SW480 (cell line): ENCODE data around the gene USPL1.
"Not testable (repeated sequence)": the region's sequence is repeated elsewhere in the genome, so short reads cannot be mapped to it uniquely, and the experiment has no call there.

Source experiments
- DNase-seq: peaks from one replicate; pipeline ENCODE4 v3.0.0-alpha.2; 2016; ENCODE audit warnings: low spot score

Gene USPL1

DNA sequence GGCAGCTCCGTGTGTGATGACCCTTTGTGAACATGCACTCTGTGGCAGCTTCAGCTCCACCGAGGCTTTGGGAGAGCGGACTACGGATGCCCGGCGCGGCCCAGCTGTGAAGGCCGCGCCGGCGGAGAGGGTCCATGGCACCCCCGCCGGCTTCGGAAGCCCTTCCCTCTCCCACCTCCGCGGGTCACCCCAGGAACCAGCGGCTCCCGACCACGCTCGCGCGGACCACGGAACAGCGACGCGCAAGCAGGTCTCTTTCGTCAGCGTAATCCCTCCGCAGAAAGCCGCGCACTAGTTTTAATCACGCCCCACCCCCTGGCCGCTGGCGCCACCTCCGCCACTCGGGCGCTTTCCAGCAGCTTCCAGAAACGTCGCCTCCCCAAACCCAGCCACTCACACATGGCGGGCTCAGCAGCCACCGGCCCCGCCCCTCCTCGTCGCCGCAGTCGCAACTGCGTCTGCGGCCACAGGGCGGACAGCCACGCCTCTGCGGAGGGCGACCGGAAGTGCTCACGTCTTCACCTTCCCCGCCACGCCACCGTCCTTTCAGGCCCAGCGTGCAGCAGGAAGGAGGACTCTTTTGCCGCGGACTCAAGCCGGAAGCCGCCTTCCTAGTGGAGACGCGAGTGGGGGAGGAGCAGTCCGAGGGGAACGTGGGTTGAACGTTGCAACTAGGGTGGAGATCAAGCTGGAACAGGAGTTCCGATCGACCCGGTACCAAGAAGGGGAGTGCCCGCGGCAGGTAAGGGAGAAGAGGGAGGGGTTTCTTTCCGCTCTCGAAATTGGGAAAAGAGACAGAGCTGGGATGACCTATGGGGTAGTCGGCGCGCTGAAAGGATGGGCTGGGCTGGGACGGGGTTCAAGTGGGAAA lies at the start of gene USPL1:
TSS of gene USPL1 (plus strand) at position 606 of the 871 bp plus-strand sequence. CDS start 3,221 bp downstream, outside the sequence.
- peak; percentile 99 for DNase-seq

DNA sequence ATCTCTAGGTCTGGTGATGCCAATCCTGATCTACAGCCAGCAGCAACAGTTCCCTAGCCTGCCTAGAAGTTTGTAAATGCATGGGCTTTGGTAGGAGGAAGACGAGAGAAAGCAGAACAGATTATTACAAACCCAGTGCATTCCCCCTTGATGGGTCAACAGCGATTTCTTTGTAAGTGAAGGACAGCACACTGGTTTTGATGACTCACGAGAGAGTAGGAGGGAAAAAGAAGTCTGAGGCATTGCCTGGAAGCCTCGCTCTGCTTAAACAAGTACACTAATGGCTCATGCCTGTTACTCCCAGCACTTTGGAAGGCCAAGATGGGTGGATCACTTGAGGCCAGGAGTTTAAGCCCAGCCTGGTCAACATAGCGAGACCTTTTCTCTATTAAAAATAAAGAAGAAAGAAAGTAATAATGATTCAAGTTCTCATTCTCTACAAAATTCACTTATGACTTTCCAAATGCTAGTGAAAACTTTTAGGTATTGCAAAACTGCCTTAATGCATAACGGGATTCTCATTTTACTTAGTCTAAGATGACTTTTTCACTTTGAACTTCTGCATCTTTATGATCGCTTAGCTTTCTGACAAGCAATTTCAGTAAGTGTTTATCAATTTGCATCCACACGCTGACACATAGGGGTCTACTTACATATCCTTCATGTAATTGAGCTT lies 47.7 kb upstream of the USPL1 start:
- DNase-seq = peak; percentile 76

DNA sequence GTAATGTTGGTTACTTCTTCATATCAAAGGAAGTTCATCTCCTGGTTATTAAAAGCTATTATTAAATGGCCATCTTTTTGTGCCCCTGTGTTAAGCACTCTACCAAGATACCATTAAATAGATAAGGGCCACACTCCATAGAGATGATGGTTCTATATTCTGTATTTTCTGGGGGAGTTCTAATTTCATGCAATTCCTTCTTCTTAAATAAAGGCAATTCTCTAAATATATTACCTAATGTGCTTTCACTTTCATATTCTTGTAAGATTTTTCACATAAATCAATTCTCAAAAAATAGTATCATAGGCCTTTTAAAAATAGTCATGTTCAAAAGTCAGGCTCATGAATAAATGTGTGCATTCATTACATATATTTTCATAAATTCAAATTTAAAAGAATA lies 47.0 kb upstream of the USPL1 start:
- no peak for DNase-seq

DNA sequence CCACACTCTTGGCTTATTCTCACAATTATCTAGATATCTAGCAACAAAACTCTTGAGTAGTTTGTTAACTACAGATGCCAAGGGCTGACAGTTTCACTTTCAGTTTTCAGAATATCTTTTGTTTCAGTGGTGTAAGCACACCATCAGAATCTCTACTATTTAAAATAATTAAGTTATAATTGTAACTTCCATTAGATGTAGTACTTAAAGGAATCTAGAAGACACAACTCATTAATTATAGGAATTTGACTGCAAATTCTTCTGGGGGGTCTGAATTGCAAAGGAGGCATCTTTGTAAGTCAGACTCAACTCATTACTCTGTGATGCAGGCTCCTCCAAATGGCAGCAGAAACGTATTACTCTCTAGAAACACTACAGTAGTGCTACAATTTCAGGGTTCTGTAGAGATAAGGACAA lies 44.9 kb upstream of the USPL1 start:
- DNase-seq = peak; percentile 56

DNA sequence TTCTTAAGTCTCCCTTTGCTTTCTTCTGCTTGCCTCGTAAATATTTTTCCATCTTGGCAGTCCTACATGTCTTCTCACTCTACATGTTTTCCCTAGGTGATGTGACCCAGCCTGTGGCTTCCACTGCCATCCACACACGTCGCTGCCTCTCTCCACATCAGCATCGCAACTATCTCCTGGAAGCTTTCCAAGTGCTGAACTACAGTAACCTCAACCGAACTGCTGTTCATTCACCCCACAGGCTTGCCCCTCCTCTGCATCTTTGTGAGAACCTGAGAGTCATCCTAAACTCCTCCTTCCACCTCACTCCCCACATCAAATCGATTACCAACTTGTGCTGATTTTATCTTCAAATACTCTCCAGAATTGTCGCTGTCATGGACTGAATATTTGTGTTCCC lies 41.2 kb upstream of the USPL1 start:
- peak; percentile 75 for DNase-seq

DNA sequence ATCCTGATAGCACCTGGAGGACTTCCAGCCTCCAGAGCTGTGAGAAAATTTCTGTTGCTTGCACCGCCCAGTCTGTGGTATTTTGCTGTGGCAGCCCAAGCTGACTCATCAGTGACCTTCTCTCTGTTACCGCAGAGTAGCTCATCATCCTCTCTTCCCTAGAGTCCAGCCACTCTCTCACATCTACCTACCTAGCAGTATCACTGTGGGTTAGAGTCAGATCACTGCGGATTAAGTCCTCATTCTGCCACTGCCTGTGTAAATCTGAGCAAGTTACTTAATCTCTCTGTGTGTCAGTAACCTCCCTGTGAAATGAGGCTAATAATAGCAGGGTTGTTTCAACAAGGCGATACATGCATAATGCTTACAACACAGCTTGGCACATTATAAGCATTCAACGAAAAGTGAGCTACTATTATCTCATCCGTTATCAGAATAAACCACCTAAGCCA lies 40.3 kb upstream of the USPL1 start:
- DNase-seq = peak; percentile 93

DNA sequence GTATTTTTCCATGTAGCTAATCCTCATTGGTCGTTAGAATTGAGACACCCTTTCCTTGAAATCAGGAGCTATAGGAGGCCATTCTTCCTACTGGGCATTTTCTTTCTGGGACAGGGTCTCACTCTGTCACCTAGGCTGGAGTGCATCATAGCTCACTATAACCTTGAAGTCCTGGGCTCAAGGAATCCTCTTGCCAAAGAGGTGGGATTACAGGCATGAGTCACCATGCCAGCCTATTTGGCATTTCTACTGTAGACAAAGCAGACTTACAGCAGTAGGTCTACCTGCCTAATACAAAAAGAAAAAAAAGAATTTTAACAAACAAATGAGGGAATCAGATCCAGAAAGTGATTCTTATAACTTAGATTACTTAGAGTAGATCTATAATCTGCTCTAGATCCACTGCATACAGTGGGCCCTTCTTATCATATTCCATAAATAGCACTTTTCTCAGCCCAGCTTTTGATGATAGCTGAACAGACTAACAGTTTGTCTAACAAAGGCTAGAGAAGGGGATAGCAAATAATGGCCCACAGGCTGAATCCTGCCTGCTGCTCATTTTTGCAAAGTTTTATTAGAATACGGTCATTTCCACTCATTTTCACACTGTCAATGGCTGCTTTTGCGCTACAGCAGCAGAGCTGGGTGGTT lies 36.7 kb upstream of the USPL1 start:
- DNase-seq = peak; percentile 32

DNA sequence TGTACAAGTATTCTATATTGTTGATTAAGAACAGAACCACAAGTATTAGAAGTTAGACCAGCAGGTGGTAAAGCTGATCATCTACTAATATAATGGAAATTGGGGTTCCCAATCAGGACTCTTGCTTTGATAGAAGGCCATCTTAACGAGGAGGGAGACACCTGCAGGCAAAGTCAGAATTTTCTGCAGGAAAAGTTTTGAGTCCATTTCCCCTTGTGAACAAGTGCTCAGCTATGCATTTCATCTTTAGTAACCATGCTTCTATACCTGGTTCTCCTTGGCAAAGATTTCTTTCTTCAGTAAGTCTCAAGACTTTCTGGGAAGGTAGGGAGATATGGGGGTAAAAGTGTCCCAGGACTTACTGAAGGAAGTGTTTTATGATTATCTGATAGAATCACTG lies 36.1 kb upstream of the USPL1 start:
- DNase-seq = peak; percentile 28

DNA sequence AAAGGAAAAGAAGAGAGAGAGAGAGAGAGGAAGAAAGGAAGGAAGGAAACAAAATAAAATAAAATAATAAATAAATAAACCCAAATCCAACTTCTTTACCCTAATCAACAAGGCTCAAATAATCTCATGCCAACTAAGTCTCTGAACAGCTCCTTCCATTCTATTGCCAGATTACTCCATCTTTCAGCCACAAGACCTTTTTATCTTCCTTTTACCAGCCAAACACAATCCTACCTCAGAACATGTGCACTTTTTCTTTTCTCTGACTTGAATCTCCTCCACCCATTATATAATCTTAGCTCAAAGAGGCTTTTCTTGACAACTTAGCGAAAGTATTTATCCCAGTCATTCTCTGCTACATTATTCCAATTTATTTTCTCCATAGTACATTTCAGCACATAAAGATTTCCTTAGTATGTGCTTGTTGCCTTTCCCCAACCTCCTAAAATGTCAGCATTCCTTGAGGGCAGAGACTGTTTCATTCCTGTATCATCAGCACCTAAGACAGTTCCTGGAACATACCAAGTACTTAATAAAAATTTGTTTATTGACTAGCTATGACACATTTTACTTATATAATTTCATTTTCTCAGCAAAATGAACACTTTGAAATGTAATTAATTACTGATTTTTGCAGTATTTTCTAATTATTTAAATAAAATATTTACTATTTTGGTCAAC lies 33.5 kb upstream of the USPL1 start:
- DNase-seq = no peak

DNA sequence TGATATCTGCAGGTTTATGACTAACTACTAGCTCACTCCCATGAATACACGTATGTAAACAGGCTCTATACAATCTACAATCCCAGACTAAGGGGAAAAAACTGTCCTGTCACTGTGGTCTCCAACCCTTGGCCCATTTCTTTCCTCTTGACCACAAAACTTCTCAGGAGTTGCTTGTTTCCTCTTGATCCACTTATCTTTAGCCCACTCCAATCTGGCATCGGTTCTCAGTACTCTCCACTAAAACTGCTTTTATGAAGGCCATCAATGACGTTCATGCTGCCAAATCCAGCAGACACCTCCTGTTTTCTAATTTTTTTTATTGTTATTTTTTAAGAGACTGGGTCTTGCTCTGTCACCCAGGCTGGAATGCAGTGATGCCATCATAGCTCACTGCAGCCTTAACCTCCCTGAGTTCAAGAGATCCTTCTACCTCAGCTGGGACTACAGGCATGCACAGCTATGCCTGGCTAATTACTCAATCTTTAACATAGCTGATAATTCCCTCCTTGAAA lies 31.9 kb upstream of the USPL1 start:
- DNase-seq = no peak

DNA sequence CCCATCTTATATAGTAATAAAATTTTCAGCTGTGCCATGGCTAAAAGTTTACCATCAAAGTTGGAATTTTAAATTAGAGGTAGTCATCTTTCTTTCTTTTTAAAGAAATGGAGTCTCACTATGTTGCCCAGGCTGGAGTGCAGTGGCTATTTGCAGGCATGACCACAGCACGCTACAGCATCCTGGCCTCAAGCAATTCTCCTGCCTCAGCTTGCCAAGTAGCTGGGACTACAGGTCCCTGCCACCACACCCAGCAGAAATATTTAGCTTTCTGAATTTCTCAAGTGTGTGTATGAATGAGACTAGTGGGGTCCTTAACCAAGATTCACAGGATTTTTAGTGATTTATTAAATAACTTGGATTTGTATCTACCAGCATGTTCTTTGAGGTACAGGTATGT lies 30.5 kb upstream of the USPL1 start:
- DNase-seq = no peak

DNA sequence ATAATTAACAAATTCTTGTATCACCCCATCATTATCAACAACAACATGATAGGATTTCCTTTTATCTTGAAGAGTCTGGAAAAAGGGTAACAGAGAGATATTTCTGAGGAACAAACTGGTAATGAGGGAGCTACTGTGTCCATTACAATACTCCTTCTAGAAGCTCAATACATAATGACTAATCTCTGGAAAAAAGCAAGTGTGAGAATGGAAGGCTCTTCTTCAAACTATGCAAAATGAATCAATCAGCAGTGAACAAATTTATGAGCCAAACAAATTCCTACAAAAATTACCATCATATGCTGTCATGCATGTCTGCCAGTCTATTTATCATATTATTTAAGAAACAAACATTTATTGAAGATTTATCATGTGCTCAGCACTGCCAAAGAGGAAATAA lies 30.0 kb upstream of the USPL1 start:
- no peak for DNase-seq

DNA sequence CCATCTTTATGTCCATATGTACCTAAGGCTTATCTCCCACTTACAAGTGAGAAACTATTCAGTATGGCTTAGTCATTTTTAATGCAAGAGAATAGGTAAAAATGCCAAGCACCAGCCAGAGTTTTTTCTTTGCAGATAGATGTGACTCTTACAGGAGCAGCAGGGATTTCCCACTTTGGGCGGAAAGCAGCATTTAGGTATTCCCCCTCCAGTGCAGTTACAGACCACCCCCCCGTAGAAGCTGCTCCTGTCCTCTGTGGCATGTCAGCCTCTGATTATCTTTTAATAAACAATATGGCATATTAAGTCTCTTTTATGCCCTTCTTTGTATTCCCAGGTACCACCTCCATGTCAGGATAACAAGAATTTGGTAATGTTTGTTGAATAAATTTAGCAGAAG lies 24.7 kb upstream of the USPL1 start:
- no peak for DNase-seq

DNA sequence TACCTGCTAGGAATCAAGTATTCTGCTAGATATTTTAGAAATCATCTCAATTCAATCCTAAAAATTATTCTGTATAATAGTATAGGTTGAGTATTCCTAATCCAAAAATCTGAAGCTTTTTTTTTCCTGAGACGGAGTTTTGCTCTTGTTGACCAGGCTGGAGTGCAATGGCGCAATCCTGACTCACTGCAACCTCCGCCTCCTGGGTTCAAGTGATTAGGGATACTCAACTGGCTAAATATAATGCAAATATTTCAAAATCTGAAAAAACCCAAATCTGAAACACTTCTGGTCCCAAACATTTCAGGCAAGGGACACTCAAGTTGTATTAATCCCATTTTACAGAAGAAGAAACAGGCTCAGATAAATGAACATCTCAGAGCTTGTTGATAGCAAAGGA lies 17.2 kb upstream of the USPL1 start:
- DNase-seq = no peak

DNA sequence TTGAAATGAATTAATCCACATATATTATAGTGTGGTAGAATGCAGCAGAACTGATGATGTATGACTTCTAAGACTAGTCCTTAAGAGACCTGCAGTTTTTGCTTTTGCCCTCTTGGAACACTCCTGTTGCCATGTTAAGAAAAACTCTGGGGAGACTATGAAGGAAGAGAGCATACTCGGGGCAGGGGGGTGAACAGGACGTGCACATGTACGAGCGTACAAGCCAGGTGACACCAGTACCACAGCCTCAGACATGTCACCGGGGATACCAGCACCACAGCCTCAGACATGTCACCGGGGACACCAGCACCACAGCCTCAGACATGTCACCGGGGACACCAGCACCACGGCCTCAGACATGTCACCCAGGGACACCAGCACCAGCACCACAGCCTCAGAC lies 15.9 kb upstream of the USPL1 start:
- DNase-seq = no peak

DNA sequence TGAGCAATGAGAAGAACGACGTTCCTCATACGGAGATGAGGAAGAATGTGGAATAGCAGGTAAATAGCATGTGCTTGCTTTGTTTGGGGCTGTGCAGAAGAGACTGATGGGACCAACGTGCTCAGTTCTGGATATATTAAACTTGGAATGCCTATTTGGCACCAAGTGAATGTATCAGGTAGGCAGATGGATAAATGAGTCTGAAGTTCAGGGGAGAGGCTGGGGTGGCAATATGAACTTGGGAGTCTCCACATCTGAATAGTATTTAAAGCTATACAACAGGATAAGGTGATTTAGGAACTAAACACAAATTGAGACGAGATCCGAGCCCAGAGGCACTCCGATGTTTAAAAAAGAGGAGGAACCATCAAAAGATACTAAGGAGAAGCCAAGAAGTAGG lies 12.7 kb upstream of the USPL1 start:
- DNase-seq = no peak

DNA sequence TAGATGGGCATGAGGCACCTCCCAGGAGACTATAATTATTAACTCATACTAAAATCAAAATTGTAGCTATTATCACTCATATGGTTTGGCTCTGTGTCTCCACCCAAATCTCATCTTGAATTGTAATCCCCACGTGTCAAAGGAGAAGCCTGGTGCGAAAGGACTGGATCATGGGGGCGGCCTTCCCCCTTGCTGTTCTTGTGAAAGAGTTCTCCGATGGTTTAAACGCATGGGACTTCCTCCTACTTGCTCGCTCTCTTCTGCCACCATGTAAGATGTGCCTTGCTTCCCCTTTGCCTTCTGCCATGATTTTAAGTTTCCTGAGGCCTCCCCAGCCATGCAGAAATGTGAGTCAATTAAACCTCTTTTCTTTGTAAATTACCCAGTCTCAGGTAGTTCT lies 10.5 kb upstream of the USPL1 start:
- DNase-seq = not testable (repeated sequence)

DNA sequence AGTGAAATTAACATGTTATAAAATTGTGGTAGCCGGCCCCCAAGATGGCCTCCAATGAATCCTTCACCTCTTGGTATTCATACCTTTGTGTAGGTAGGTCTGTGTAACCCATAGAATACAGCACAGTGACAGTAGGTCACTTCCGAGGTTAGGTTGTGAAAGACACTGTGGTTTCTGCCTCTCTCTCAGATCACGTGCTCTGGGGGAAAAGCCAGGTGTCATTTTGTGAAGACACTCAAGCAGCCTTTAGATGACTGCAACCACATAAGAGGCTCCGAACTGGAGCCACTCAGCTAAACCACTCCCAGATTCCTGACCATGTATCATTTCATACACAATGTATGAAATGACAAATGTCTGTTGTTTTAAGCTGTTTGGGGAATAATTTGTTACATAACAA lies 9.8 kb upstream of the USPL1 start:
- peak; percentile 99 for DNase-seq

DNA sequence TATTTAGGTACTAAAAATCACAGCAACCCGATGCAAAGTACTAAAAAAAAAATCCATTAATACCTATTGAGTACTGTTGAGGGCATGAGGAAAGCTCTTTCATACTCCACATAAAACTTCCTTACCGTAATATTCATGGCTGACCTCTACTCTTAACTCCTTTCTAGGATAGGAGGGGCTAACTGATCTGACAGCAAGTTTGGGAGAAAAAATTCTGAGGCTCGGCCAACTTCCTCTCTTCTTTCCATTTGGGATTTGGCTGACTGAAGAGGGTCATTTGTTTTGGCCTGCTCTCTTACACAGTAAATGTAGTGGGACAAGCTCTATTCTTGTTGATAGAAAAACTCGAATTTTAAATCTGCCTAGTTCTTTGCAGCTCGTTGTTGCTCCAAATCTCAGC lies 9.4 kb upstream of the USPL1 start:
- no peak for DNase-seq

DNA sequence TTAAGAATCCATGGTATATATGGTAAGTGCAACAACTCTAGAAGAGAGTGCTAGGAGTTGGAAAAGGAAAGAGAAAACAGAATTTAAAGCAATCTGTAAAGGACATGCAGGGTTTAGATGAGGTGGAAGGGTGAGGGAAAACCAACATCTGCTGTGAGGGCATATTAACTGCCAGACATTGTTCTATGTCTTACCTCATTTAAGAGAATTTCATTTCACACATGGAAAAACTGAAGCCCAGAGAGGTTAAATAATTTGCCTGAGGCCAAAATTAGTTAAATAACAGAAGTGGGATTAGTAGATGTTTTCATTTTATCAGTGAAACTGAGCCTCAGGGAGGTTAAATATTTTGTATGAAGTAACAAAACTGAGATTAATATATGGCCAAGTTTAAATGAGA lies 7.4 kb upstream of the USPL1 start:
- DNase-seq = no peak

DNA sequence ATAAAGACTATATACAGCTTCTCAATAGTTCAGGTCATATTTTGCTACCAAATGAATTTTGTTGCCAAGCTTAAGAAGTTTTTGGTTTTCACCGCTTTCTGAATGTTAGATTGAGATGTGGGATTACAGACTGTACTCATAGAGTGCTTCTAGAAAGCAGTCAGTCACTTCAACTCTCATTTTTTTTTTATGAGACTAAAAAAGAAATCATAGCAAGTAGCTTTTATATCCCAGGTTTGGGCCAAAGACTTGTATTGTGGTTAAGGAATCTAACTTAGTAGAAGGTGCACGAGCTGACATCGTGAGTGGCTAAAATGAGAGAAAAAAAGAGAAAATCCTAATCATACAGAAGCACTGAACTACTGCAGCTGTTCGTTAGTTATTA lies 2.2 kb upstream of the USPL1 start:
- no peak for DNase-seq

DNA sequence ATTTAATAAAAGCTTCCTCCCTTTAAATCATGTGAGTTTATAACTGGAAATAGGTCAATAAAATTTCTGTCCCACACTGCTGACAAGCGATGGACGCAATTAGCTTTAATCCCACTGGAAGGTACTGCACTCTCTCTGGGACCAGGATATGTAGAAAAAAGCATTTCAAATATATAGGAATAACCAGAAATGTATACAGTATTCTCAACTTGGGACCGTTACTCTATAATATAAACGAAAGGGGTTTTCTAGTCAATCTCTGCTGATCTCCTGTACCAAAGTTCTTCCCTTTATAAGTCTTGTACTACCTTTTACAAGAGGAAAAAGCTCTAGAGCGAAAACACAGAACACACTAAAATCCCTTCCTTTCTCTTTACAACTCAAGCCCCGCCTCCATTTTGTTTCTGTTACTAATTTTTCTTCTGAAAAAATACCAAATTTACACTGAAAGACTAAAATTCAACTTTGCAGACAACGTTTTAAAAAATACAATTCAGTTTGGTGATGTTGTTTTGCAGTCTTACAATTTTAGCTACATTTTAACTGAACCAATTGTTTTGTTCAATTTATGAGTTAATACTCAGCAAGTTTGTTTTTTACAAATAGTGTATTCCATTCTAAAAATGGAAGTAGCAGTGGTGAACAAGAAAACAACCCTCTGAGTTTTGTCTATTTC lies 1.7 kb upstream of the USPL1 start:
- DNase-seq = peak; percentile 39
